Stomach (tissue), 9 donors: ENCODE results near the gene NRAP. TPM values are rescaled to one million over a fixed set of nuclear protein-coding genes. Genes with fewer than 3 reads are reported as not detected.

ENCODE experiments used
- DNase-seq, 2 donors: peaks; one replicate each; pipeline versions ENCODE4 v3.0.0 to v3.0.0-alpha.2; 2013 to 2019
- H3K27ac ChIP-seq, 5 donors: fragments of 200-600 bp in 4 of 5; sonication (generic) in 4 of 5; one replicate each; pipeline ENCODE4 v1.5.1; 2013 to 2019; ENCODE audit warnings: mild to moderate bottlenecking in 1 of 5, moderate library complexity in 1 of 5
- H3K27me3 ChIP-seq, 3 donors: fragments of 200-600 bp; sonication (generic); one replicate each; pipeline ENCODE4 v1.5.1; 2017 to 2019; ENCODE audit warnings: mixed run types in 1 of 3
- H3K36me3 ChIP-seq, 4 donors: fragments of 200-600 bp; sonication (generic); 1 replicate in 3 of 4; 2 replicates in 1 of 4; pipeline ENCODE4 v1.5.1; 2016 to 2019
- H3K4me1 ChIP-seq, 4 donors: fragments of 200-600 bp; sonication (generic); one replicate each; pipeline ENCODE4 v1.5.1; 2016 to 2019
- H3K4me3 ChIP-seq, 4 donors: fragments of 200-600 bp; sonication (generic) in 3 of 4; one replicate each; pipeline ENCODE4 v1.5.1; 2016 to 2019; ENCODE audit warnings: mild to moderate bottlenecking in 1 of 4
- H3K9me3 ChIP-seq, 4 donors: fragments of 200-600 bp; sonication (generic); one replicate each; pipeline ENCODE4 v1.5.1; 2016 to 2019
- CTCF ChIP-seq, 7 experiments: fragments of 450-650 bp in 4 of 7; fragments of 200-600 bp in 3 of 7; sonication (generic) in 3 of 7; IDR thresholded peaks; one replicate each; pipeline ENCODE4 v1.5.1; 2016 to 2019; ENCODE audit warnings: antibody characterized with exemption in 7 of 7, control low read depth in 2 of 7, mild to moderate bottlenecking in 1 of 7
- EP300 ChIP-seq: sonication (generic); formaldehyde crosslinking; IDR thresholded peaks from one replicate; pipeline ENCODE4 v1.6.1; 2017; ENCODE audit warnings: antibody characterized with exemption
- POLR2A ChIP-seq, 4 donors: fragments of 450-650 bp; IDR thresholded peaks; one replicate each; pipeline ENCODE4 v1.6.1; 2016; ENCODE audit warnings: antibody characterized with exemption in 4 of 4, control low read depth in 2 of 4, mild to moderate bottlenecking in 1 of 4, moderate library complexity in 1 of 4
- POLR2AphosphoS5 ChIP-seq, 3 donors: sonication (generic); formaldehyde crosslinking; IDR thresholded peaks; one replicate each; pipeline ENCODE4 v1.6.1; 2016; ENCODE audit warnings: antibody characterized with exemption in 3 of 3
- WGBS, 5 donors: extraction: QIAGEN DNeasy Blood & Tissue Kit in 3 of 5; methylation state at CpG; one replicate each; pipeline versions ENCODE4 v1.1.5 to v1.1.7; 2013 to 2018; 5-methylcytosine and 5-hydroxymethylcytosine counted together
- intact Hi-C: fragments of 100-400 bp; cut with DNase I; formaldehyde crosslinking; loops from one replicate; pipeline ENCODE4 v1.15.1; 2023; ENCODE audit warnings: low total_unique reads
- polyA plus RNA-seq, 3 donors: library from polyadenylated mRNA; stranded (reverse); fragments of 200-250 nt; gene quantifications; one replicate each; pipeline ENCODE4 v1.2.3, GENCODE V29; 2013
- total RNA-seq, 5 donors: library from RNA; depleted of rRNA; stranded (reverse); fragments of >200 nt; gene quantifications; one replicate each; pipeline versions ENCODE4 v1.1.0 to v1.2.3, GENCODE V29; 2014 to 2016
- donor health status: healthy with polysubstance abuse.
- donor health status: Bipolar disorder and iron deficiency.
- donor health status: healthy.

NRAP gene
- total and polyA plus RNA-seq, 8 donors = 0.03 to 0.92 (median 0.19) TPM; not detected in 4

- Histone ChIP-seq H3K4me3 (no peak overlapping the region), H3K9me3 (no peaks in the 10 kb centered on the region), H3K27ac (no peak overlapping the region), H3K4me1 (no peaks in the 10 kb centered on the region), H3K36me3 (no peaks in the 10 kb centered on the region), H3K27me3 (no peaks in the 10 kb centered on the region)
- 68 to 86% (median 84%) methylated on average over 13 of the region's 13 CpGs for WGBS, 5 donors
- intact Hi-C loops = no loop called here
- no peak for DNase-seq
- TF ChIP-seq POLR2AphosphoS5 (IDR thresholded peaks at IDR 0.05) (no peak), CTCF (IDR thresholded peaks at IDR 0.05) (no peak)
Observed at GRCh38 chr10:113594652-113595051, 69.2 kb downstream of the NRAP start.

- Histone ChIP-seq H3K36me3 (peaks cover 0 to 3% (median 0%) of the 10 kb centered on the region in 4 donors), H3K27ac (no peak overlapping the region), H3K27me3 (no peaks in the 10 kb centered on the region), H3K9me3 (no peaks in the 10 kb centered on the region), H3K4me1 (no peaks in the 10 kb centered on the region), H3K4me3 (no peak overlapping the region)
- intact Hi-C loops = no loop called here
- DNase-seq = no peak
- TF ChIP-seq POLR2A (IDR thresholded peaks at IDR 0.05) = no peak
- TF ChIP-seq POLR2AphosphoS5 (IDR thresholded peaks at IDR 0.05) = no peak
- TF ChIP-seq CTCF (IDR thresholded peaks at IDR 0.05) = no peak
- TF ChIP-seq EP300 = no peak
- 85 to 95% (median 93%) methylated on average over 7 to 8 of the region's 8 CpGs for WGBS, 5 donors
Observed at GRCh38 chr10:113592380-113592779, 71.5 kb downstream of the NRAP start.

- TF ChIP-seq EP300 (no peak), POLR2AphosphoS5 (IDR thresholded peaks at IDR 0.05) (no peak), CTCF (IDR thresholded peaks at IDR 0.05) (no peak), POLR2A (IDR thresholded peaks at IDR 0.05) (no peak)
- no peaks in the 10 kb centered on the region for H3K27me3 ChIP-seq
- H3K9me3 ChIP-seq = no peaks in the 10 kb centered on the region
- peaks cover 0 to 6% (median 2%) of the 10 kb centered on the region in 4 donors for H3K36me3 ChIP-seq
- no peak overlapping the region for H3K27ac ChIP-seq
- no peak overlapping the region for H3K4me3 ChIP-seq
- 89 to 97% (median 93%) methylated on average over 4 to 12 of the region's 12 CpGs for WGBS, 5 donors
- intact Hi-C loops = no loop called here
- no peaks in the 10 kb centered on the region for H3K4me1 ChIP-seq
- DNase-seq = no peak
Observed at GRCh38 chr10:113590581-113590980, 73.3 kb downstream of the NRAP start.

GRCh38 chr10:113589201-113589770 lies 74.6 kb downstream of the NRAP start:
- Histone ChIP-seq H3K4me1 (no peaks in the 10 kb centered on the region), H3K9me3 (no peaks in the 10 kb centered on the region), H3K4me3 (no peak overlapping the region), H3K27me3 (no peaks in the 10 kb centered on the region), H3K27ac (no peak overlapping the region), H3K36me3 (peaks cover 0 to 9% (median 2%) of the 10 kb centered on the region in 4 donors)
- intact Hi-C loops = no loop called here
- WGBS, 5 donors = 67 to 82% (median 74%) methylated on average over 13 of the region's 13 CpGs
- no peak for DNase-seq
- TF ChIP-seq POLR2A (IDR thresholded peaks at IDR 0.05) = no peak
- TF ChIP-seq CTCF (IDR thresholded peaks at IDR 0.05) = no peak
- no peak for TF ChIP-seq POLR2AphosphoS5 (IDR thresholded peaks at IDR 0.05)
- TF ChIP-seq EP300 = no peak
